Measurements from ENCODE around the gene MYL12B. TPM values are rescaled to one million over a fixed set of nuclear protein-coding genes. Genes with fewer than 3 reads are reported as not detected.

The MYL12B gene
- total and polyA plus RNA-seq, 12 donors = 259 to 810 (median 446) TPM

DNA sequence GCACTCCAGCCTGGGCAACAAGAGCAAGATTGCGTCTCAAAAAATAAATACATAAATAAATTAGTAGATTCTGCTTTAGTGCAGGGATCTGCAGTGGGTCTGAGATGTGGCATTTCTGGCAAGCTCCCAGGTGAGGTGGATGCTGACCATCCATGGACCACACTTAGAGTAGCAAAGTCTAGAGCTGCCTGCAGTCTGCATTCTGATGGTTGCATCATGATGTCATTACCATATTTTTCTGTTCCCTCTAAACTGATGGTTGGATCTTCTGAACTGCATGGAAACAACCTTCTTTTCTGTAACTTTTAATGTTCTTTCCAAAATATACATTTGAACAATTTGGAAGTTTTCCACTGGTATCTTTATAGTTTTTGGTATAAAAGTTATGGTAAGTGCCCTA lies 42.9 kb downstream of the MYL12B start:
- Histone ChIP-seq H3K27me3 (no peaks in the 10 kb centered on the region), H3K27ac (no peak overlapping the region), H3K36me3 (replicated peaks in 1 of 2) (no peaks in the 10 kb centered on the region), H3K4me3 (no peak overlapping the region), H3K9me3 (replicated peaks in 1 of 3) (no peaks in the 10 kb centered on the region), H3K4me1 (replicated peaks in 1 of 2) (no peaks in the 10 kb centered on the region)
- TF ChIP-seq POLR2A (IDR thresholded peaks at IDR 0.05) = no peak
- TF ChIP-seq, protein P1, sequence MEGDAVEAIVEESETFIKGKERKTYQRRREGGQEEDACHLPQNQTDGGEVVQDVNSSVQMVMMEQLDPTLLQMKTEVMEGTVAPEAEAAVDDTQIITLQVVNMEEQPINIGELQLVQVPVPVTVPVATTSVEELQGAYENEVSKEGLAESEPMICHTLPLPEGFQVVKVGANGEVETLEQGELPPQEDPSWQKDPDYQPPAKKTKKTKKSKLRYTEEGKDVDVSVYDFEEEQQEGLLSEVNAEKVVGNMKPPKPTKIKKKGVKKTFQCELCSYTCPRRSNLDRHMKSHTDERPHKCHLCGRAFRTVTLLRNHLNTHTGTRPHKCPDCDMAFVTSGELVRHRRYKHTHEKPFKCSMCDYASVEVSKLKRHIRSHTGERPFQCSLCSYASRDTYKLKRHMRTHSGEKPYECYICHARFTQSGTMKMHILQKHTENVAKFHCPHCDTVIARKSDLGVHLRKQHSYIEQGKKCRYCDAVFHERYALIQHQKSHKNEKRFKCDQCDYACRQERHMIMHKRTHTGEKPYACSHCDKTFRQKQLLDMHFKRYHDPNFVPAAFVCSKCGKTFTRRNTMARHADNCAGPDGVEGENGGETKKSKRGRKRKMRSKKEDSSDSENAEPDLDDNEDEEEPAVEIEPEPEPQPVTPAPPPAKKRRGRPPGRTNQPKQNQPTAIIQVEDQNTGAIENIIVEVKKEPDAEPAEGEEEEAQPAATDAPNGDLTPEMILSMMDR (IDR thresholded peaks at IDR 0.05) = no peak
- 82 to 100% (median 94%) methylated on average over 1 of the region's 1 CpG for WGBS, 4 donors
- DNase-seq = no peak
- intact Hi-C loops (cut with DNase I) = no loop called here

DNA sequence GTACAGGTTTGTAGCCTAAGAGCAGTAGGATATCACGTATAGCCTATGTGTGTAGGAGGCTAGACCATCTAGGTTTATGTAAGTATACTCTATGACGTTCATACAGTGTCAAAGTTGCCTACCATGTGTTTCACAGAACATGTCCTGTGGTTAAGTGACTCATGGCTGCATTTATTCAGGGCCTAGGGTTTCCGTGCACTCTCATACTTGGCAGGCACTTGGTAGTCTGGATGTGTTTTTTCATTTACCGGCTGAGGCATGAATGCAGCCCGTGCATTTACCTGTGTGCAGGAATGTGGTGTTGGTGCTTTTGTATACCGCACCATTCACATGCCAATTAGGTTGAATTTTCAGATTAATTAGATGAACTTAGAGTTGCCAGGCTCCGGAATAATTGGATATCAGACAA lies 43.4 kb downstream of the MYL12B start:
- intact Hi-C loops (cut with DNase I) = no loop called here

DNA sequence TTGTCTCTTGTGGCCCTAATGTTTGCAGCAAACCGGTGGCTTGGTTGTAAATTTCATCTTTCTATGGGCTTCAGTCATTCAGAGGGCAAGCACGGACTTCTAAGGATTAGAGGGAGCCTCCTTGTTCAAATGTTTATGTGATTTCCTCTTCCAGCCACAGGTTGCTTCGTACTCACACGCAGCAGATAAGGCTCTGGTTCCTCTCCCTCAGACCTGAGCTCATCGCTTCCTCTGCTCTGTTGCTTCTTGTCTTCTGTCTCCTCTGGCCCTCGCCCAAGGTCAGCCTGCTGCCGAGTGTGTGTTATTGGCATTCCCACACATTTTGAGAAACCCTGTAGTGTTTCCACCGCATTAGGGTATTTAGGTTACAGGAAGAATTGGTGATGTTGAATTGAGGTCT lies 44.0 kb downstream of the MYL12B start:
- DNase-seq = peak; percentile 34 to 83 (median 77)
- no peak for TF ChIP-seq POLR2A (IDR thresholded peaks at IDR 0.05)
- TF ChIP-seq, protein P1 (IDR thresholded peaks at IDR 0.05) = no peak
- H3K27ac ChIP-seq = no peak overlapping the region
- H3K36me3 ChIP-seq (replicated peaks in 1 of 2) = no peaks in the 10 kb centered on the region
- no peak overlapping the region for H3K4me3 ChIP-seq
- H3K4me1 ChIP-seq (replicated peaks in 1 of 2) = no peaks in the 10 kb centered on the region
- H3K27me3 ChIP-seq = no peaks in the 10 kb centered on the region
- H3K9me3 ChIP-seq (replicated peaks in 1 of 3) = no peaks in the 10 kb centered on the region
- WGBS, 4 donors = 24 to 35% (median 30%) methylated on average over 8 of the region's 8 CpGs
- intact Hi-C loops (cut with DNase I) = no loop called here

More for the DNA sequence above, 43.4 kb downstream of the MYL12B start:
- TF ChIP-seq POLR2A (IDR thresholded peaks at IDR 0.05) = no peak
- TF ChIP-seq, protein P1 (IDR thresholded peaks at IDR 0.05) = no peak
- Histone ChIP-seq H3K36me3 (replicated peaks in 1 of 2) (no peaks in the 10 kb centered on the region), H3K27me3 (no peaks in the 10 kb centered on the region), H3K9me3 (replicated peaks in 1 of 3) (no peaks in the 10 kb centered on the region), H3K4me1 (replicated peaks in 1 of 2) (no peaks in the 10 kb centered on the region), H3K4me3 (no peak overlapping the region), H3K27ac (no peak overlapping the region)
- DNase-seq = no peak
- 81 to 87% (median 85%) methylated on average over 7 of the region's 7 CpGs for WGBS, 4 donors

DNA sequence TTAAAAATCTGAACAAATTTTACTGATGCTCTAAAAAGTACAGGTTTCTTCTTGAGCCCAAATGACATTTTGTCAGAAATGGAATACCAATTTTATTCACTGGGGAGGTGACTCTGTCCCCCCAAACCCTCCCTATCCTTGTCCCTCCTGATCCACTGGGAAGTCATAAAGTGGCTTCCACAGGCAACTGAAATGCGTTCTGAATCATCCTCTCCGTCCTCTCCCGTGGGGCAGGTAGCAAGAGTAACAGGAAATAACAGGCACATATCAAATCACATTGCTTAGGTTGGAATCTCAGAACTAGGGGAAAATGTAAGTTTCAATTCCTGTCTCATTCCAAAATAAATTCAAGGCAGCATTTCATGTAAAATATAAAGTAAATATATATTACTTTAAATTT lies 44.5 kb downstream of the MYL12B start:
- Histone ChIP-seq H3K4me1 (replicated peaks in 1 of 2) (no peaks in the 10 kb centered on the region), H3K27me3 (no peaks in the 10 kb centered on the region), H3K9me3 (replicated peaks in 1 of 3) (no peaks in the 10 kb centered on the region), H3K4me3 (no peak overlapping the region), H3K27ac (no peak overlapping the region), H3K36me3 (replicated peaks in 1 of 2) (no peaks in the 10 kb centered on the region)
- no peak for TF ChIP-seq POLR2A (IDR thresholded peaks at IDR 0.05)
- TF ChIP-seq, protein P1 (IDR thresholded peaks at IDR 0.05) = no peak
- no peak for DNase-seq
- intact Hi-C loops (cut with DNase I) = no loop called here
- 78 to 89% (median 82%) methylated on average over 3 of the region's 3 CpGs for WGBS, 4 donors

Measured in adrenal gland (tissue), 12 donors.